HCT116 (cell line): ENCODE data around the gene RAB27B.

ENCODE experiments used
- ATF3 ChIP-seq: IDR thresholded peaks from 2 replicates; pipeline ENCODE4 v1.6.1; 2012
- CTCF ChIP-seq, 3 experiments: fragments of 200-600 bp in 1 of 3; sonication (generic) in 1 of 3; IDR thresholded peaks in 2 of 3; conservative IDR thresholded peaks in 1 of 3; 2 replicates each; pipeline ENCODE4 v1.5.1; 2012 to 2017; ENCODE audit warnings: low read depth in 2 of 3, low read length in 2 of 3, antibody characterized with exemption in 1 of 3, borderline replicate concordance in 1 of 3, control low read depth in 1 of 3, mild to moderate bottlenecking in 1 of 3, mixed read lengths in 1 of 3, mixed run types in 1 of 3, moderate library complexity in 1 of 3; ENCODE audit not compliant: insufficient read depth in 1 of 3
- EGR1 ChIP-seq: IDR thresholded peaks from 2 replicates; pipeline ENCODE4 v1.6.1; 2012; ENCODE audit warnings: low read depth
- ELF1 ChIP-seq: IDR thresholded peaks from 2 replicates; pipeline ENCODE4 v1.6.1; 2012; ENCODE audit warnings: low read depth, borderline replicate concordance
- EZH2 ChIP-seq: fragments of 200-600 bp; sonication (generic); IDR thresholded peaks from 2 replicates; pipeline ENCODE4 v1.6.1; 2017; ENCODE audit warnings: antibody characterized with exemption, mixed run types
- EZH2phosphoT487 ChIP-seq: fragments of 200-600 bp; IDR thresholded peaks from 2 replicates; pipeline ENCODE4 v1.6.1; 2018; ENCODE audit warnings: antibody characterized with exemption, borderline replicate concordance
- JUND ChIP-seq: IDR thresholded peaks from 2 replicates; pipeline ENCODE4 v1.6.1; 2012
- MAX ChIP-seq: IDR thresholded peaks from 2 replicates; pipeline ENCODE4 v1.6.1; 2012
- POLR2A ChIP-seq: IDR thresholded peaks from 2 replicates; pipeline ENCODE4 v1.7.0; 2011; ENCODE audit warnings: borderline replicate concordance; ENCODE audit not compliant: insufficient read depth, insufficient read length; ENCODE audit errors: extremely low read depth
- POLR2AphosphoS5 ChIP-seq: IDR thresholded peaks from 2 replicates; pipeline ENCODE4 v1.6.1; 2011; ENCODE audit warnings: mild to moderate bottlenecking, low read depth, low read length, moderate library complexity
- SP1 ChIP-seq: IDR thresholded peaks from 2 replicates; pipeline ENCODE4 v1.6.1; 2012; ENCODE audit warnings: low read depth
- TCF7L2 ChIP-seq: IDR thresholded peaks from 2 replicates; pipeline ENCODE4 v1.7.0; 2011; ENCODE audit warnings: borderline replicate concordance, inconsistent platforms; ENCODE audit not compliant: insufficient read depth, insufficient read length; ENCODE audit errors: extremely low read depth

GRCh38 chr18:54867131-54867530 lies 38.9 kb downstream of the RAB27B start:
- TF ChIP-seq EZH2phosphoT487, result no peak
- no peak for TF ChIP-seq MAX
- TF ChIP-seq CTCF (IDR thresholded peaks at IDR 0.05 in 2 of 3, conservative IDR thresholded peaks at IDR 0.05 in 1 of 3; ENCODE audit: borderline replicate concordance in 1 of 3, insufficient read depth in 1 of 3, low read depth in 2 of 3, low read length in 2 of 3), result no peak
- no peak for TF ChIP-seq ATF3
- TF ChIP-seq POLR2AphosphoS5, result no peak
- TF ChIP-seq SP1, result no peak
- TF ChIP-seq TCF7L2, result no peak
- no peak for TF ChIP-seq JUND
- TF ChIP-seq POLR2A, result no peak
- TF ChIP-seq ELF1, result no peak
- TF ChIP-seq EZH2, result no peak
- no peak for TF ChIP-seq EGR1
